Fibroblast of lung (primary cell): ENCODE data around the gene MUS81. TPM values are rescaled to one million over a fixed set of nuclear protein-coding genes. Genes with fewer than 3 reads are reported as not detected.

ENCODE experiments used
- DNase-seq, 2 donors: peaks; one replicate each; pipeline versions ENCODE4 v3.0.0 to v3.0.0-alpha.2; 2010; ENCODE audit warnings: low read depth in 2 of 2
- H2AFZ ChIP-seq: 2 replicates; pipeline ENCODE4 v1.5.1; 2012; ENCODE audit warnings: low read length, control low read depth, inconsistent platforms
- H3K27ac ChIP-seq: 2 replicates; pipeline ENCODE4 v1.5.1; 2011; ENCODE audit warnings: low read length, control low read depth; ENCODE audit not compliant: insufficient read depth
- H3K27me3 ChIP-seq: 2 replicates; pipeline ENCODE4 v1.5.1; 2011; ENCODE audit warnings: mild to moderate bottlenecking, low read length; ENCODE audit not compliant: control insufficient read depth, insufficient read depth
- H3K36me3 ChIP-seq: 2 replicates; pipeline ENCODE4 v1.5.1; 2011; ENCODE audit warnings: low read length; ENCODE audit not compliant: control insufficient read depth, insufficient read depth
- H3K4me1 ChIP-seq: 2 replicates; pipeline ENCODE4 v1.5.1; 2011; ENCODE audit warnings: low read length; ENCODE audit not compliant: control insufficient read depth, insufficient read depth; ENCODE audit errors: extremely low read depth
- H3K4me2 ChIP-seq: 2 replicates; pipeline ENCODE4 v1.5.1; 2011; ENCODE audit warnings: low read length, control low read depth; ENCODE audit not compliant: insufficient read depth; ENCODE audit errors: extremely low read depth
- H3K4me3 ChIP-seq, 4 experiments: fragments of 200-600 bp in 1 of 4; sonication (generic) in 1 of 4; replicated peaks in 1 of 4; 2 replicates each; pipeline ENCODE4 v1.5.1; 2011 to 2016; ENCODE audit warnings: low read length in 4 of 4, low read depth in 3 of 4, mild to moderate bottlenecking in 3 of 4, control low read depth in 2 of 4, inconsistent platforms in 1 of 4, mixed read lengths in 1 of 4; ENCODE audit not compliant: insufficient read depth in 1 of 4; ENCODE audit errors: control extremely low read depth in 1 of 4
- H3K79me2 ChIP-seq: 2 replicates; pipeline ENCODE4 v1.5.1; 2012; ENCODE audit warnings: mild to moderate bottlenecking, low read length, inconsistent platforms; ENCODE audit not compliant: control insufficient read depth, insufficient read depth
- H3K9ac ChIP-seq: 2 replicates; pipeline ENCODE4 v1.5.1; 2011; ENCODE audit warnings: mild to moderate bottlenecking, low read length, control low read depth; ENCODE audit not compliant: insufficient read depth
- H3K9me3 ChIP-seq: 2 replicates; pipeline ENCODE4 v1.5.1; 2012; ENCODE audit warnings: low read depth, low read length; ENCODE audit not compliant: control insufficient read depth, insufficient read depth
- H4K20me1 ChIP-seq: 2 replicates; pipeline ENCODE4 v1.5.1; 2011; ENCODE audit warnings: low read length; ENCODE audit not compliant: control insufficient read depth, insufficient read depth; ENCODE audit errors: extremely low read depth
- CTCF ChIP-seq, 2 donors: IDR thresholded peaks in 1 of 2; conservative IDR thresholded peaks in 1 of 2; 1 replicate in 1 of 2; 2 replicates in 1 of 2; pipeline ENCODE4 v1.5.1; 2011 to 2012; ENCODE audit warnings: low read length in 2 of 2, control low read depth in 1 of 2, inconsistent platforms in 1 of 2, low read depth in 1 of 2, mild to moderate bottlenecking in 1 of 2
- EZH2 ChIP-seq: IDR thresholded peaks from 2 replicates; pipeline ENCODE4 v1.5.1; 2012; ENCODE audit warnings: low read length, control low read depth, mild to moderate bottlenecking; ENCODE audit errors: missing control alignments
- polyA plus RNA-seq, 2 donors: library from polyadenylated mRNA; depleted of rRNA in 1 of 2; stranded (reverse) in 1 of 2; unstranded in 1 of 2; fragments of >200 nt; gene quantifications; 2 replicates each; pipeline ENCODE4 v1.2.1, GENCODE V29; 2011 to 2012; ENCODE audit warnings: missing spikeins in 1 of 2
- total RNA-seq: library from RNA; depleted of rRNA; stranded (reverse); fragments of >200 nt; gene quantifications from 2 replicates; pipeline ENCODE4 v1.2.1, GENCODE V29; 2014

MUS81 gene
- total and polyA plus RNA-seq, 2 donors (not counting 1 experiment from before 2014, with no cell fraction given): 23.6 to 56.8 TPM

GRCh38 chr11:65862191-65862735 lies 2.0 kb downstream of the MUS81 start:
- Histone ChIP-seq H4K20me1 (no peaks in the 10 kb centered on the region), H3K9me3 (no peaks in the 10 kb centered on the region), H2AFZ (no peak overlapping the region), H3K36me3 (peaks cover 40% of the 10 kb centered on the region), H3K4me1 (peaks cover 15% of the 10 kb centered on the region), H3K79me2 (peaks cover 39% of the 10 kb centered on the region), H3K4me2 (peak overlapping the region; percentile 73), H3K4me3 (peak overlapping the region in 1 of 4 experiments; percentile 96), H3K9ac (peak overlapping the region; percentile 7), H3K27me3 (no peaks in the 10 kb centered on the region), H3K27ac (peak overlapping the region; percentile 27)
- no peak for DNase-seq
- TF ChIP-seq EZH2 (no peak), CTCF (conservative IDR thresholded peaks at IDR 0.05 in 1 of 2, IDR thresholded peaks at IDR 0.05 in 1 of 2; ENCODE audit: low read depth in 1 of 2, low read length in 2 of 2) (no peak)

- TF ChIP-seq EZH2: no peak
- no peak for TF ChIP-seq CTCF (conservative IDR thresholded peaks at IDR 0.05 in 1 of 2, IDR thresholded peaks at IDR 0.05 in 1 of 2; ENCODE audit: low read depth in 1 of 2, low read length in 2 of 2)
- Histone ChIP-seq H3K4me1 (peaks cover 18% of the 10 kb centered on the region), H4K20me1 (no peaks in the 10 kb centered on the region), H2AFZ (no peak overlapping the region), H3K79me2 (peaks cover 34% of the 10 kb centered on the region), H3K4me2 (no peak overlapping the region), H3K36me3 (peaks cover 45% of the 10 kb centered on the region), H3K4me3 (no peak overlapping the region), H3K9ac (no peak overlapping the region), H3K27me3 (no peaks in the 10 kb centered on the region), H3K27ac (no peak overlapping the region), H3K9me3 (no peaks in the 10 kb centered on the region)
- no peak for DNase-seq
Measured at GRCh38 chr11:65862941-65863888, 3.0 kb downstream of the MUS81 start.

- no peaks in the 10 kb centered on the region for H3K27me3 ChIP-seq
- no peak for TF ChIP-seq CTCF (conservative IDR thresholded peaks at IDR 0.05 in 1 of 2, IDR thresholded peaks at IDR 0.05 in 1 of 2; ENCODE audit: low read depth in 1 of 2, low read length in 2 of 2)
- TF ChIP-seq EZH2: no peak
- H3K4me2 ChIP-seq: no peak overlapping the region
- no peak overlapping the region for H3K9ac ChIP-seq
- H3K4me1 ChIP-seq: peaks cover 15% of the 10 kb centered on the region
- no peak for DNase-seq
- H2AFZ ChIP-seq: no peak overlapping the region
- H3K9me3 ChIP-seq: no peaks in the 10 kb centered on the region
- H3K79me2 ChIP-seq: peaks cover 36% of the 10 kb centered on the region
- H3K4me3 ChIP-seq: no peak overlapping the region
- no peak overlapping the region for H3K27ac ChIP-seq
- H3K36me3 ChIP-seq: peaks cover 49% of the 10 kb centered on the region
- no peaks in the 10 kb centered on the region for H4K20me1 ChIP-seq
Measured at GRCh38 chr11:65863889-65864705, 3.9 kb downstream of the MUS81 start.
